Body of pancreas (tissue), 4 donors: Measurements from ENCODE around the gene WWOX.

Experiments
- POLR2A ChIP-seq, 3 donors: fragments of 450-650 bp; IDR thresholded peaks; one replicate each; pipeline ENCODE4 v1.6.1; 2016; ENCODE audit warnings: antibody characterized with exemption in 3 of 3, mild to moderate bottlenecking in 2 of 3
- TF ChIP-seq, protein P1 (sequence below), 7 experiments: fragments of 450-650 bp in 4 of 7; fragments of 200-600 bp in 3 of 7; sonication (generic) in 3 of 7; IDR thresholded peaks; one replicate each; pipeline ENCODE4 v1.5.1; 2016 to 2019; ENCODE audit warnings: antibody characterized with exemption in 7 of 7

DNA sequence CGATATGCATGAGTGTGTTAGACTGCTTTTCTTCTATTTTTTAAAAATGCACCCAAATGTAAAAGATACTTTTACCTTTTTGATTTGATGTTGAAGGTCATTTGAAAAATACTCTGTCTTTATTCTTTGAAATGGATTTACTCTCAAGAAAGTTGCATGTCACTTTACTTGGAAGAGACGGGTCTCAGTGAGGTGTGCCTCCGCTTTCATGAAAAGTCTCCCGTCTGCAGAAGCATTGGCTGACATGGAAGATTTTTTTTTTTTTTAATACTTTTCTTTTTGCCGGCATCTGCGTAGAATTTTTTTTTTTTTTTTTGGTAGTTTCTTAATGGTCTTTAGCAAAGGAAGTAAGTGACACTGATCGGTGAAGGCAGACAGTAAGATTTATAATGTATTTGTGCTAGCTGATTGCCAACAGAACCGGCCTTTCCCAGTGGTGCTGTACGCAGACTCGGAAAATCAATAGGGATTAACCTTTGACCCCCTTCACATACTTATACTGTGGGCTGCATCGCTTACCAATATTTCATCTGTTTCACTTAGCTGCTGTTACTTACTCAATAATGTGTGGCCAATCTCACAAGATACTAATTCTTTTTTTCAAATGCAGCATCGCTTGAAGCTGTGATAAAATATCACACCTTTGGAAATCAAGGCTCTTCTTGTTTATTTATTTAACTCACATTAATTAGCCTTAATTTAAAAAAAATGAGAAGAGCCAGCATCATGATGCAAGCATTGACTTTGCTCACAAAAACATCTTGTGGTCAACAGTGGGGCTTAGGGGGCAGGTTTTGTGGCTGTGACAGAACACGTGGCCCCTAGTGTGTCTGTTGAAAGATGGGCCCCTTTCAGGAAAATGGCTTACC, 383.9 kb downstream of the WWOX start:
- TF ChIP-seq, protein P1, sequence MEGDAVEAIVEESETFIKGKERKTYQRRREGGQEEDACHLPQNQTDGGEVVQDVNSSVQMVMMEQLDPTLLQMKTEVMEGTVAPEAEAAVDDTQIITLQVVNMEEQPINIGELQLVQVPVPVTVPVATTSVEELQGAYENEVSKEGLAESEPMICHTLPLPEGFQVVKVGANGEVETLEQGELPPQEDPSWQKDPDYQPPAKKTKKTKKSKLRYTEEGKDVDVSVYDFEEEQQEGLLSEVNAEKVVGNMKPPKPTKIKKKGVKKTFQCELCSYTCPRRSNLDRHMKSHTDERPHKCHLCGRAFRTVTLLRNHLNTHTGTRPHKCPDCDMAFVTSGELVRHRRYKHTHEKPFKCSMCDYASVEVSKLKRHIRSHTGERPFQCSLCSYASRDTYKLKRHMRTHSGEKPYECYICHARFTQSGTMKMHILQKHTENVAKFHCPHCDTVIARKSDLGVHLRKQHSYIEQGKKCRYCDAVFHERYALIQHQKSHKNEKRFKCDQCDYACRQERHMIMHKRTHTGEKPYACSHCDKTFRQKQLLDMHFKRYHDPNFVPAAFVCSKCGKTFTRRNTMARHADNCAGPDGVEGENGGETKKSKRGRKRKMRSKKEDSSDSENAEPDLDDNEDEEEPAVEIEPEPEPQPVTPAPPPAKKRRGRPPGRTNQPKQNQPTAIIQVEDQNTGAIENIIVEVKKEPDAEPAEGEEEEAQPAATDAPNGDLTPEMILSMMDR (IDR thresholded peaks at IDR 0.05) = no peak
- no peak for TF ChIP-seq POLR2A (IDR thresholded peaks at IDR 0.05)
